ENCODE results near the gene CDH10.

- TF ChIP-seq SIN3A (IDR thresholded peaks at IDR 0.05; ENCODE audit: borderline replicate concordance, insufficient read depth, low read length) (no peak), POLR2AphosphoS5 (IDR thresholded peaks at IDR 0.05; ENCODE audit: low read depth, low read length) (no peak), REST (IDR thresholded peaks at IDR 0.05; ENCODE audit: insufficient read depth in 1 of 2, low read depth in 2 of 2, low read length in 2 of 2) (no peak), FOXP2 (optimal IDR thresholded peaks at IDR 0.05; ENCODE audit: borderline replicate concordance, extremely low read depth, extremely low read length, insufficient read depth) (no peak)
These were observed 106.4 kb downstream of the CDH10 start for GRCh38 chr5:24538346-24538745.
